SU-DHL-6 (cell line): ENCODE results near the gene NLRP4.
A peak's percentile ranks its signal among the peaks of the same experiment; 100 is the strongest.

Experiments used
- H2AFZ ChIP-seq: fragments of 200-600 bp; sonication (generic); 2 replicates; pipeline ENCODE4 v1.6.1; 2014; ENCODE audit warnings: low read depth, mild to moderate bottlenecking, moderate library complexity, mixed read lengths, antibody characterized with exemption, low read length; ENCODE audit not compliant: severe bottlenecking
- H3F3A ChIP-seq: fragments of 200-600 bp; shearing (Covaris generic); 2 replicates; pipeline ENCODE4 v1.6.0; 2016; ENCODE audit warnings: antibody characterized with exemption, mild to moderate bottlenecking; ENCODE audit not compliant: insufficient read depth
- H3K27ac ChIP-seq: fragments of 200-600 bp; sonication (generic); 2 replicates; pipeline ENCODE4 v1.5.1; 2016; ENCODE audit warnings: low read depth, mild to moderate bottlenecking, low read length, moderate library complexity, mixed read lengths
- H3K27me3 ChIP-seq: fragments of 200-600 bp; sonication (generic), shearing (Covaris generic); 2 replicates; pipeline ENCODE4 v1.6.0; 2014; ENCODE audit warnings: mild to moderate bottlenecking, low read length
- H3K36me3 ChIP-seq: fragments of 200-600 bp; sonication (generic); 2 replicates; pipeline ENCODE4 v1.6.1; 2014; ENCODE audit warnings: mild to moderate bottlenecking, low read length, mixed read lengths
- H3K4me2 ChIP-seq: fragments of 300-600, 200-600 bp; shearing (Covaris generic), sonication (generic); 2 replicates; pipeline ENCODE4 v1.6.0; 2014; ENCODE audit warnings: low read length, low read depth, mild to moderate bottlenecking; ENCODE audit not compliant: poor library complexity, severe bottlenecking
- H3K4me3 ChIP-seq: fragments of 200-600 bp; sonication (generic); 2 replicates; pipeline ENCODE4 v1.5.1; 2014; ENCODE audit warnings: antibody characterized with exemption, low read length, mild to moderate bottlenecking, mixed read lengths; ENCODE audit not compliant: insufficient read depth, poor library complexity, severe bottlenecking
- H3K79me2 ChIP-seq: fragments of 200-600 bp; sonication (generic); 2 replicates; pipeline ENCODE4 v1.6.1; 2014; ENCODE audit warnings: mild to moderate bottlenecking, low read length, moderate library complexity; ENCODE audit not compliant: insufficient read depth
- H3K9ac ChIP-seq: fragments of 200-600 bp; sonication (generic); 2 replicates; pipeline ENCODE4 v1.7.0; 2014; ENCODE audit warnings: mild to moderate bottlenecking, low read length
- H3K9me2 ChIP-seq: fragments of 200-600 bp; sonication (generic); replicated peaks from 2 replicates; pipeline ENCODE4 v1.6.1; 2014; ENCODE audit warnings: low read length; ENCODE audit not compliant: insufficient read depth
- H3K9me3 ChIP-seq: fragments of 200-600 bp; sonication (generic); 2 replicates; pipeline ENCODE4 v1.6.1; 2014; ENCODE audit warnings: low read length, mixed read lengths; ENCODE audit not compliant: insufficient read depth
- H4K20me1 ChIP-seq: fragments of 200-600 bp; sonication (generic); 2 replicates; pipeline ENCODE4 v1.6.1; 2014; ENCODE audit warnings: low read depth, mild to moderate bottlenecking, antibody characterized with exemption, low read length, moderate library complexity, mixed read lengths
- EZH2phosphoT487 ChIP-seq: fragments of 200-600 bp; sonication (generic), shearing (Covaris generic); conservative IDR thresholded peaks from 2 replicates; pipeline ENCODE4 v1.6.1; 2018; ENCODE audit warnings: mild to moderate bottlenecking, antibody characterized with exemption, low read length, moderate library complexity, mixed read lengths
- TF ChIP-seq, protein P1 (sequence below): fragments of 200-600 bp; sonication (generic); IDR thresholded peaks from one replicate; pipeline ENCODE4 v1.5.1; 2017; ENCODE audit warnings: antibody characterized with exemption, mild to moderate bottlenecking, low read length, moderate library complexity; ENCODE audit not compliant: insufficient read depth, poor library complexity, severe bottlenecking

NLRP4 gene

DNA sequence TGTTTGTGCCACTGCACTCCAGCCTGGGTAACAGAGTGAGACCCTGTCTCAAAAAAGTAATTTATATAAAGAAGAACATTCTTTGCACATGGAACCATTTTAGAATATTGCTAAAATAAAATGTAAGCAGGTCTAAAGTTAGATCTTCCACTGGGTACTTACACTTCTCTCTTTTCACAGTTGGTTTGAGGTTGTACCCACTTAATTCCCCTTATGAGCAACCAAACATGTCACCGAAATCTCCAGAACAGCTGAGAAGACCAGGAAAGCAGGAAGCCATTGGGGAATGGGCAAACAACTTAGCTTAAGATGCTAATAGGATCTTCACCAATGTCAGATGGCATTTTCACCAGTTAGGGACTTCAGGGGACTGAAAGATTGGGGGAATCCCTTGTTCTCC is 18.8 kb downstream of the NLRP4 start:
- TF ChIP-seq, protein P1, sequence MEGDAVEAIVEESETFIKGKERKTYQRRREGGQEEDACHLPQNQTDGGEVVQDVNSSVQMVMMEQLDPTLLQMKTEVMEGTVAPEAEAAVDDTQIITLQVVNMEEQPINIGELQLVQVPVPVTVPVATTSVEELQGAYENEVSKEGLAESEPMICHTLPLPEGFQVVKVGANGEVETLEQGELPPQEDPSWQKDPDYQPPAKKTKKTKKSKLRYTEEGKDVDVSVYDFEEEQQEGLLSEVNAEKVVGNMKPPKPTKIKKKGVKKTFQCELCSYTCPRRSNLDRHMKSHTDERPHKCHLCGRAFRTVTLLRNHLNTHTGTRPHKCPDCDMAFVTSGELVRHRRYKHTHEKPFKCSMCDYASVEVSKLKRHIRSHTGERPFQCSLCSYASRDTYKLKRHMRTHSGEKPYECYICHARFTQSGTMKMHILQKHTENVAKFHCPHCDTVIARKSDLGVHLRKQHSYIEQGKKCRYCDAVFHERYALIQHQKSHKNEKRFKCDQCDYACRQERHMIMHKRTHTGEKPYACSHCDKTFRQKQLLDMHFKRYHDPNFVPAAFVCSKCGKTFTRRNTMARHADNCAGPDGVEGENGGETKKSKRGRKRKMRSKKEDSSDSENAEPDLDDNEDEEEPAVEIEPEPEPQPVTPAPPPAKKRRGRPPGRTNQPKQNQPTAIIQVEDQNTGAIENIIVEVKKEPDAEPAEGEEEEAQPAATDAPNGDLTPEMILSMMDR = no peak
- no peak for TF ChIP-seq EZH2phosphoT487
- Histone ChIP-seq H2AFZ (no peak overlapping the region), H3K27me3 (no peaks in the 10 kb centered on the region)

DNA sequence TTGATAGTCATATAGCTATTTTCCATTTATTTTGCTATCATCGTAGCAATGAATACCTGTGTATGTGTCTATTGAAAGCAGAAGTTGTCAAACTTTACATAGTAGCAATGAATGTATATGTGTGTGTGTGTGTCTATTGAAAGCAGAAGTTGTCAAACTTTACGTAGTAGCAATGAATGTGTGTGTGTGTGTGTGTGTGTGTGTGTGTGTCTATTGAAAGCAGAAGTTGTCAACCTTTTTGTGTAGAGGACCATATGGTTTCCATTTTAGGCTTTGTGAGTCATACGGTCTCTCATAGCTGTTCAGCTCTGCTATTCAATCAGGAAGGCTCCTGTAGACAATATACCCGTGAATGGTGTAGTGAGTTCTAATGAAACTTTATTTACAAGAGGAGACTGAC is 20.8 kb downstream of the NLRP4 start:
- Histone ChIP-seq H3K36me3 (no peaks in the 10 kb centered on the region), H3K9ac (peak overlapping the region; percentile 20; the same call in 1 of the 2 replicates), H3K27ac (peak overlapping the region; percentile 91), H3K9me2 (no peaks in the 10 kb centered on the region), H3K27me3 (no peaks in the 10 kb centered on the region), H2AFZ (no peak overlapping the region), H4K20me1 (no peaks in the 10 kb centered on the region), H3K4me2 (peak overlapping the region; percentile 56), H3K4me3 (peak overlapping the region; percentile 5), H3K79me2 (no peaks in the 10 kb centered on the region), H3F3A (peaks cover 48% of the 10 kb centered on the region), H3K9me3 (no peaks in the 10 kb centered on the region)
- TF ChIP-seq, protein P1 = no peak
- TF ChIP-seq EZH2phosphoT487 = no peak

More for the DNA sequence above, 18.8 kb downstream of the NLRP4 start:
- H3K4me3 ChIP-seq = no peak overlapping the region
- peak overlapping the region; percentile 91 for H3K27ac ChIP-seq
- peak overlapping the region; percentile 37 for H3K4me2 ChIP-seq
- H3K9me2 ChIP-seq = no peaks in the 10 kb centered on the region
- no peaks in the 10 kb centered on the region for H4K20me1 ChIP-seq
- no peaks in the 10 kb centered on the region for H3K79me2 ChIP-seq
- H3F3A ChIP-seq = peaks cover 53% of the 10 kb centered on the region
- no peaks in the 10 kb centered on the region; the same call in 1 of the 2 replicates for H3K9me3 ChIP-seq
- no peaks in the 10 kb centered on the region for H3K36me3 ChIP-seq
- H3K9ac ChIP-seq = peak overlapping the region; percentile 29; the same call in 1 of the 2 replicates

DNA sequence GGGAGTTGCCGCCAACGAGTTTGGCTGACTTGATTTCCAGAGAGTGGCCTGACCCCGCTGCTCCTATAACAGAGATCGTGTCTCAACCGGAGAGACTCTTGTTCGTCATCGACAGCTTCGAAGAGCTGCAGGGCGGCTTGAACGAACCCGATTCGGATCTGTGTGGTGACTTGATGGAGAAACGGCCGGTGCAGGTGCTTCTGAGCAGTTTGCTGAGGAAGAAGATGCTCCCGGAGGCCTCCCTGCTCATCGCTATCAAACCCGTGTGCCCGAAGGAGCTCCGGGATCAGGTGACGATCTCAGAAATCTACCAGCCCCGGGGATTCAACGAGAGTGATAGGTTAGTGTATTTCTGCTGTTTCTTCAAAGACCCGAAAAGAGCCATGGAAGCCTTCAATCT is 21.6 kb downstream of the NLRP4 start:
- H3K9me3 ChIP-seq = no peaks in the 10 kb centered on the region
- TF ChIP-seq, protein P1 = no peak
- TF ChIP-seq EZH2phosphoT487 = no peak
- no peaks in the 10 kb centered on the region for H3K36me3 ChIP-seq
- H2AFZ ChIP-seq = no peak overlapping the region
- no peaks in the 10 kb centered on the region for H3K9me2 ChIP-seq
- peak overlapping the region; percentile 56 for H3K4me2 ChIP-seq
- no peaks in the 10 kb centered on the region for H3K27me3 ChIP-seq
- no peaks in the 10 kb centered on the region for H4K20me1 ChIP-seq
- H3K4me3 ChIP-seq = peak overlapping the region; percentile 5
- H3K27ac ChIP-seq = peak overlapping the region; percentile 91
- no peaks in the 10 kb centered on the region for H3K79me2 ChIP-seq
- peaks cover 44% of the 10 kb centered on the region for H3F3A ChIP-seq
- H3K9ac ChIP-seq = peak overlapping the region; percentile 20; the same call in 1 of the 2 replicates
